Neural progenitor cell (in vitro differentiated cells): Measurements from ENCODE around the gene SNAP29. TPM values are rescaled to one million over a fixed set of nuclear protein-coding genes. Genes with fewer than 3 reads are reported as not detected.

ENCODE experiments used
- DNase-seq: peaks from one replicate; pipeline ENCODE4 v3.0.0-alpha.2; 2016; ENCODE audit warnings: low spot score
- H2AFZ ChIP-seq: fragments of 200-600 bp; sonication (generic); replicated peaks from 2 replicates; pipeline ENCODE4 v1.6.1; 2016; ENCODE audit warnings: antibody characterized with exemption
- H3F3A ChIP-seq: fragments of 200-600 bp; sonication (generic); 2 replicates; pipeline ENCODE4 v1.6.1; 2016; ENCODE audit warnings: antibody characterized with exemption, low read depth
- H3K27ac ChIP-seq: fragments of 200-600 bp; sonication (generic); 2 replicates; pipeline ENCODE4 v1.5.1; 2016; ENCODE audit warnings: mild to moderate bottlenecking
- H3K27me3 ChIP-seq: fragments of 200-600 bp; sonication (generic); 2 replicates; pipeline ENCODE4 v1.6.1; 2016; ENCODE audit warnings: mild to moderate bottlenecking, moderate library complexity
- H3K36me3 ChIP-seq: fragments of 200-600 bp; sonication (generic); 2 replicates; pipeline ENCODE4 v1.5.1; 2016
- H3K4me1 ChIP-seq: fragments of 200-600 bp; sonication (generic); 2 replicates; pipeline ENCODE4 v1.6.1; 2016; ENCODE audit warnings: mixed run types
- H3K4me2 ChIP-seq: fragments of 200-600 bp; sonication (generic); 2 replicates; pipeline ENCODE4 v1.6.1; 2016
- H3K4me3 ChIP-seq: fragments of 200-600 bp; sonication (generic); 2 replicates; pipeline ENCODE4 v1.5.1; 2016
- H3K79me2 ChIP-seq: fragments of 200-600 bp; sonication (generic); 2 replicates; pipeline ENCODE4 v1.6.1; 2016; ENCODE audit warnings: low read depth
- H3K9ac ChIP-seq: fragments of 200-600 bp; sonication (generic); 2 replicates; pipeline ENCODE4 v1.6.1; 2016
- H3K9me3 ChIP-seq: fragments of 200-600 bp; sonication (generic); 2 replicates; pipeline ENCODE4 v1.5.1; 2016; ENCODE audit warnings: low read depth
- H4K20me1 ChIP-seq: fragments of 200-600 bp; sonication (generic); 2 replicates; pipeline ENCODE4 v1.6.1; 2016; ENCODE audit warnings: low read depth
- H3K27ac Mint-ChIP-seq: 3 replicates; pipeline ENCODE4 v1.8.0; 2021; ENCODE audit warnings: mixed read lengths
- H3K27me3 Mint-ChIP-seq: 2 replicates; pipeline ENCODE4 v1.8.0; 2022; ENCODE audit warnings: low read depth, mild to moderate bottlenecking, inconsistent platforms, moderate library complexity, mixed read lengths; ENCODE audit not compliant: insufficient read depth
- H3K36me3 Mint-ChIP-seq: 3 replicates; pipeline ENCODE4 v1.8.0; 2021; ENCODE audit warnings: mixed read lengths
- H3K4me1 Mint-ChIP-seq: 3 replicates; pipeline ENCODE4 v1.8.0; 2021; ENCODE audit warnings: mixed read lengths
- H3K4me3 Mint-ChIP-seq: 3 replicates; pipeline ENCODE4 v1.8.0; 2021; ENCODE audit warnings: mild to moderate bottlenecking, moderate library complexity, mixed read lengths
- H3K9me3 Mint-ChIP-seq: 3 replicates; pipeline ENCODE4 v1.8.0; 2020; ENCODE audit warnings: mixed read lengths
- EZH2 ChIP-seq: fragments of 200-600 bp; sonication (generic); IDR thresholded peaks from 2 replicates; pipeline ENCODE4 v1.6.1; 2017; ENCODE audit warnings: antibody characterized with exemption, mild to moderate bottlenecking, moderate library complexity
- EZH2phosphoT487 ChIP-seq: fragments of 200-600 bp; sonication (generic); IDR thresholded peaks from 2 replicates; pipeline ENCODE4 v1.6.1; 2017; ENCODE audit warnings: antibody characterized with exemption
- total RNA-seq: library from RNA; depleted of rRNA; stranded (reverse); fragments of >200 nt; gene quantifications from 2 replicates; pipeline ENCODE4 v1.2.3, GENCODE V29; 2015; ENCODE audit warnings: low replicate concordance
- TF ChIP-seq, protein P1 (sequence below): fragments of 200-600 bp; sonication (generic); IDR thresholded peaks from 2 replicates; pipeline ENCODE4 v1.5.1; 2017; ENCODE audit warnings: antibody characterized with exemption, mild to moderate bottlenecking

The SNAP29 gene
- total RNA-seq, 1 donor from 2014 or later = 5.6 TPM

DNA sequence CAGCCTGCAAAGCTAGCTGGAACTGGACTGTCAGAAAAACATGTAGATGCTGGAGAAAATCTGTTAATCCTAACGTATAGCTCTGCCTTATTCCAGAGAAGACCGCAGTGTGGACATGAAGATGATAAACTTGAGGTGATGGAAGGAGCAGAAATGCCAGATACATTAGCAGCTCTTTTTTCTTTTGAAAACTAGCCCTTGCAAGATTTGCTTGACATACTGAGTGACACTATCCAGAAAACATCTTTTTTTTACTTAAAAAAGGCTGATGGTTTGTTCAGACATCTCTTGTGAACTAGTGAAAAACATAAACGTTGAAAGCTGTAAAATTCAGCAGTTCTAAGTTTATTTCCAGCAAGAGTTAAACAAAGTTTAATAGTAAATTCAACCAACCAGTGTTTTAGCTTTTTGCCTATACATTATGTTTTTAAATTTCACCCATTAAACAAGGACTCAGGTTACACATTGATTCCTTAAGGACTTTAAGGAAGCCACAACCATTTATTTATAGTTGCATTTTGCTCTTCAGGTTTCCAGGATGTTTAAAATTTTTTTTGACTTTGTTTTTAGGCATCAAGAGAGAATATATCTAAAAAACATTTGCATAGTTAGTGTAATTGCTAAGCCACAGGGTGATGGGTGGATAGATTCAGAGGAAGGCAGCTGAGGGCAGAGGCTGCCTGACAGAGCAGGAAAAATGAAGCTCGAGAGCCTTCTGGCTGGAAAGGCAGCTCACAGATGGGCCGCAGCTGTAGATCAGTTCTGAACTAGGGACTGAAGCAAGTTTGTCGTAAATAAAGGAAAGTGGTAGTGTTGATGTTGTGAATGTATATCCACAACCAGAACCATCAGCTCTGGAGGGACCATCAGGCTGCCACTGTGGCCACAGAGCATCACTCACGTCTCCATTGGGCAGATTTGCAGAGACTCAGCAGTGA is 9.5 kb downstream of the SNAP29 start:
- DNase-seq = no peak

GRCh38 chr22:20869234-20869633 is 10.4 kb downstream of the SNAP29 start:
- H3K9me3 ChIP-seq = no peaks in the 10 kb centered on the region
- peaks cover 3% of the 10 kb centered on the region for H3K4me1 ChIP-seq
- DNase-seq = no peak
- peaks cover 6% of the 10 kb centered on the region for H3K36me3 Mint-ChIP-seq
- no peaks in the 10 kb centered on the region for H3K9me3 Mint-ChIP-seq
- H2AFZ ChIP-seq = no peak overlapping the region
- H3K79me2 ChIP-seq = no peaks in the 10 kb centered on the region
- H3K36me3 ChIP-seq = no peaks in the 10 kb centered on the region
- H3K27me3 Mint-ChIP-seq = no peaks in the 10 kb centered on the region
- no peak overlapping the region for H3K27ac Mint-ChIP-seq
- peaks cover 6% of the 10 kb centered on the region for H3K4me1 Mint-ChIP-seq
- no peaks in the 10 kb centered on the region for H3F3A ChIP-seq
- no peak overlapping the region for H3K9ac ChIP-seq
- H3K27me3 ChIP-seq = no peaks in the 10 kb centered on the region
- no peak overlapping the region for H3K4me3 ChIP-seq
- H3K4me3 Mint-ChIP-seq = no peak overlapping the region
- H4K20me1 ChIP-seq = no peaks in the 10 kb centered on the region
- no peak for TF ChIP-seq EZH2phosphoT487
- TF ChIP-seq EZH2 = no peak
- TF ChIP-seq, protein P1, sequence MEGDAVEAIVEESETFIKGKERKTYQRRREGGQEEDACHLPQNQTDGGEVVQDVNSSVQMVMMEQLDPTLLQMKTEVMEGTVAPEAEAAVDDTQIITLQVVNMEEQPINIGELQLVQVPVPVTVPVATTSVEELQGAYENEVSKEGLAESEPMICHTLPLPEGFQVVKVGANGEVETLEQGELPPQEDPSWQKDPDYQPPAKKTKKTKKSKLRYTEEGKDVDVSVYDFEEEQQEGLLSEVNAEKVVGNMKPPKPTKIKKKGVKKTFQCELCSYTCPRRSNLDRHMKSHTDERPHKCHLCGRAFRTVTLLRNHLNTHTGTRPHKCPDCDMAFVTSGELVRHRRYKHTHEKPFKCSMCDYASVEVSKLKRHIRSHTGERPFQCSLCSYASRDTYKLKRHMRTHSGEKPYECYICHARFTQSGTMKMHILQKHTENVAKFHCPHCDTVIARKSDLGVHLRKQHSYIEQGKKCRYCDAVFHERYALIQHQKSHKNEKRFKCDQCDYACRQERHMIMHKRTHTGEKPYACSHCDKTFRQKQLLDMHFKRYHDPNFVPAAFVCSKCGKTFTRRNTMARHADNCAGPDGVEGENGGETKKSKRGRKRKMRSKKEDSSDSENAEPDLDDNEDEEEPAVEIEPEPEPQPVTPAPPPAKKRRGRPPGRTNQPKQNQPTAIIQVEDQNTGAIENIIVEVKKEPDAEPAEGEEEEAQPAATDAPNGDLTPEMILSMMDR = no peak
- no peak overlapping the region for H3K27ac ChIP-seq
- no peak overlapping the region for H3K4me2 ChIP-seq

More for the DNA sequence above, 9.5 kb downstream of the SNAP29 start:
- Histone ChIP-seq H3K27me3 (no peaks in the 10 kb centered on the region), H3K79me2 (no peaks in the 10 kb centered on the region), H3K27ac (no peak overlapping the region), H4K20me1 (no peaks in the 10 kb centered on the region), H3K36me3 (no peaks in the 10 kb centered on the region), H3K4me3 (no peak overlapping the region), H3F3A (no peaks in the 10 kb centered on the region), H3K4me1 (peaks cover 3% of the 10 kb centered on the region), H2AFZ (no peak overlapping the region), H3K4me2 (no peak overlapping the region), H3K9me3 (no peaks in the 10 kb centered on the region), H3K9ac (no peak overlapping the region)
- TF ChIP-seq EZH2 = no peak
- TF ChIP-seq EZH2phosphoT487 = no peak
- TF ChIP-seq, protein P1 = no peak
- peaks cover 5% of the 10 kb centered on the region for H3K36me3 Mint-ChIP-seq
- no peak overlapping the region for H3K27ac Mint-ChIP-seq
- peaks cover 6% of the 10 kb centered on the region for H3K4me1 Mint-ChIP-seq
- H3K4me3 Mint-ChIP-seq = no peak overlapping the region
- H3K9me3 Mint-ChIP-seq = no peaks in the 10 kb centered on the region
- no peaks in the 10 kb centered on the region for H3K27me3 Mint-ChIP-seq

DNA sequence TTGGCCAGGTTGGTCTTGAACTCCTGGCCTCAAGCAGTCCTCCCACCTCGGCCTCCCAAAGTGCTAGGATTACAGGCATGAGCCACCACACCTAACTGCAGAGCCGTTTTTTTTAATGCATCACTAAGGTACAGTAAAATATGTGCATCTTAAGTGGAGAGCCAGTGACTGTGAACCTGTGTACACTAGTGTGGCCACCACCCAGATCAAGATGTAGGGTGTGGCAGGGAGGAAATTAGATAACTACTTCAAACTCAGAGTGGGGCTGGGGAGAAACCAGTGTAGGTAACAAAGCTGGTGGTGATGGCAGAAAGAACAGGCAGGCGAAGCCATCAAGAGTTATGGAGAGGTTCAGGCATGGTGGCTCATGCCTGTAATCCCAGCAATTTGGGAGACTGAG is 14.4 kb downstream of the SNAP29 start:
- Mint-ChIP-seq H3K4me3 (no peak overlapping the region), H3K27me3 (peaks cover 3% of the 10 kb centered on the region), H3K27ac (no peak overlapping the region), H3K36me3 (peaks cover 6% of the 10 kb centered on the region), H3K4me1 (no peaks in the 10 kb centered on the region), H3K9me3 (no peaks in the 10 kb centered on the region)
- no peak overlapping the region for H3K27ac ChIP-seq
- H2AFZ ChIP-seq = no peak overlapping the region
- no peaks in the 10 kb centered on the region for H3K4me1 ChIP-seq
- H3K4me3 ChIP-seq = no peak overlapping the region
- no peak overlapping the region for H3K9ac ChIP-seq
- no peak overlapping the region for H3K4me2 ChIP-seq
- no peaks in the 10 kb centered on the region for H4K20me1 ChIP-seq
- H3K27me3 ChIP-seq = no peaks in the 10 kb centered on the region
- TF ChIP-seq EZH2 (no peak), EZH2phosphoT487 (no peak)
- TF ChIP-seq, protein P1 = no peak
- no peaks in the 10 kb centered on the region for H3K9me3 ChIP-seq
- H3K36me3 ChIP-seq = no peaks in the 10 kb centered on the region
- no peak for DNase-seq
- no peaks in the 10 kb centered on the region for H3F3A ChIP-seq
- H3K79me2 ChIP-seq = no peaks in the 10 kb centered on the region
